22Rv1 (cell line): ENCODE measurements around the gene LRBA.

Experiments used
- H3K27ac ChIP-seq: fragments of 450-650 bp; 2 replicates; pipeline ENCODE4 v1.5.1; 2017
- CTCF ChIP-seq: fragments of 450-650 bp; IDR thresholded peaks from 2 replicates; pipeline ENCODE4 v1.5.1; 2017; ENCODE audit warnings: mild to moderate bottlenecking
- ZFX ChIP-seq: fragments of 450-650 bp; IDR thresholded peaks from 2 replicates; pipeline ENCODE4 v1.6.1; 2017; ENCODE audit warnings: antibody characterized with exemption, borderline replicate concordance

Gene LRBA

DNA sequence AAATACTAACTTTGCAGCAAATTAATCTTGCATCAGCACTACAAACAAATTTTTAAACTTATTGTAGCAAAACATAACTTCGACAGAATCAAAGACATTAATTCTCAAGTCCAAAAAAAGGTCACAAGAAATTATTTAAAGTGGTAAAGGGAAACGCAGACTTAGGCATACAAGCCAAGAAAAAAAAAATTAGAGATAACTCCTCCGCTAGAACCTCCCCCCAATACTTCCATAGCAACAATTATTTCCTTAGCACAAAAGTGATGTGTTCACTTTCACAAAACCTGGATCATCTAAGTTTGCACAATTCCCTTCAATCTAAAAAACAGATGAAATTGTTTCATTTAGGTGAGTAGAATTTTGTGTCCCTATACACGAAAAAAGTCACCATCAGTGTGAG lies 1.1 kb downstream of the LRBA start:
- H3K27ac ChIP-seq = no peak overlapping the region
- no peak for TF ChIP-seq CTCF
- TF ChIP-seq ZFX = no peak

DNA sequence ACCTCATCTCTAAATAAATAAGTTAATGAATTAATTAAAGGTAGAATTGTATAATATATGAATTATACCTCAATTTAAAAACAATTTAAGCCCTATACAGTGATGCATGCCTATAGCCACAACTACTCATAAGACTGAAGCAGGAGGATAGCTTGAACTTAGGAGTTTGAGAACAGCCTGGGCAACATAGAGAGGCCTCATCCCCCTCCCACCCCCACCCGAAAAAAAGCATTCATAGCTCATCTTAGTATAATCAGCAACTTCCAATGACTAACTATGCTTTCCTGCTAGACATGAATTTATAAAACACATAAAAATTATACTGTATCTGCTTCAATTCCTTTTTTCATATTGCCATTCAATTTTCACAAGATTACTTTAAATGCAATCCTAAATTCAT lies 1.6 kb downstream of the LRBA start:
- no peak for TF ChIP-seq ZFX
- no peak overlapping the region for H3K27ac ChIP-seq

DNA sequence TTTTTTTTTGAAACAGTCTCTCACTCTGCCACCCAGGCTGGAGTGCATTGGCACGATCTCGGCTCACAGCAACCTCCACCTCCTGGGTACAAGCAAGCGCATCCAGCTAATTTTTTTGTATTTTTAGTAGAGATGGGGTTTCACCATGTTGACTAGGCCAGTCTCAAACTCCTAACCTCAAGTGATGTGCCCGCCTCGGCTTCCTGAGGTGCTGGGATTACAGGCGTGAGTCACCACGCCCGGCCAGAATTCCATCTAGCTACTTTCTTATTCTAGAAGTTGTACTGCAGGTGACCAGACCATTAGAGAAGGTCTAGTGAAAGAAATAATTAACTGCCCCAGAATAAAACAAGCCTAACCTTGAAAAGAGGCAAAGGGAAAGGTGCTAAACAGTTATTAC lies 2.3 kb downstream of the LRBA start:
- no peak for TF ChIP-seq ZFX
- no peak for TF ChIP-seq CTCF
- no peak overlapping the region for H3K27ac ChIP-seq

GRCh38 chr4:151012376-151012775 lies 2.7 kb downstream of the LRBA start:
- H3K27ac ChIP-seq = no peak overlapping the region
- TF ChIP-seq CTCF (no peak), ZFX (no peak)

GRCh38 chr4:151004222-151004621 lies 10.9 kb downstream of the LRBA start:
- TF ChIP-seq CTCF (no peak), ZFX (no peak)
- H3K27ac ChIP-seq = no peak overlapping the region

DNA sequence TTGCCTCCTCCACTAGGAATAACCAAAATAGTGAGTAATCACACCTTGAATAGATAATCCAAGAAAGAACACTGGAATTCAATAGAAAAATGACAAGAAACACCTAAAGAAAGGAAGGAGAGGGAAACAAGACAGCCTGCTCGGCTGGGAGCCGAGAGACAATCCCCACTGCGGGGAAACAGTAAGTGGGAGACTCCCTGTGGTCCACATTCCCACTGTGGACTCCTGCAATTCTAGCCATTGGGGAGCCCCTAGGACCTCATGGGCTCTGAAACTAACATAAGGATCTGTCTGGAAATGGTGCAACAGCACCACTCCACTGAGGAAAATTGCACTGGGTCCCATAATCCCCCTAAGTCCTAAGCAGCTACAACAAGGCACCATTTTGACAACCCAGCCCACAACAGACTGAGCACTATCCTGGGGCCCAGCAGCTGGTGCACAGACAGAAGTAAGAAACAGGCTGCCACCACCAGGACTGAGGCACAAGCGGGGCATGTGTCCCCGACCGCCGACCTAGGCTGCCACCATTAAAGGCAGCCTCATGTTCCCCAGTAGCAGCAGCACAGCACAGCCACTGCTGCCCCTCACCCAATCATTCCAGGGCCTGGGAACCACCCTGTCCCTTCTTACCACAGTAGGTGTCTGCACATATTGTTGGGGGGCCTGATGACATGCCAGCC lies 14.2 kb downstream of the LRBA start:
- TF ChIP-seq ZFX (no peak), CTCF (no peak)
- H3K27ac ChIP-seq = no peak overlapping the region

DNA sequence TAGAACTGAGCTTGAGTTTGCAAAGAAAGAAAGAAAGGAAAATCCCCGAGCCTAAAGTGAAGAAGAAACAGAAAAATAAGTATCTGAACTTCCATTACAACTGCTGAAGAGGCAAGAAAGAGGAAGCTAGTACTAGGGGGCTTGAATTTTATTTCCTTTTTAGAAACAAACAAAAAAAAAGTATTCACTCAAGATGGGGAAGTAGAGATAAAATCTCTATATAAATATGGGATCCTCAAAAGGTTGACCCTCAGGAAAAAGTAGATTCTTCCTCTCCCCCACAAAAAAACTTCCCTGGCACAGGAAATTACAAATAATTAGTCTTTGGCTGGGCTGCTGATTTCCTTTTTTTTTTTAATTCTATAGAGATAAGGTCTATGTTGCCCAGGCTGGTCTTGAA lies 16.0 kb downstream of the LRBA start:
- TF ChIP-seq CTCF = no peak
- TF ChIP-seq ZFX = no peak
- H3K27ac ChIP-seq = no peak overlapping the region

DNA sequence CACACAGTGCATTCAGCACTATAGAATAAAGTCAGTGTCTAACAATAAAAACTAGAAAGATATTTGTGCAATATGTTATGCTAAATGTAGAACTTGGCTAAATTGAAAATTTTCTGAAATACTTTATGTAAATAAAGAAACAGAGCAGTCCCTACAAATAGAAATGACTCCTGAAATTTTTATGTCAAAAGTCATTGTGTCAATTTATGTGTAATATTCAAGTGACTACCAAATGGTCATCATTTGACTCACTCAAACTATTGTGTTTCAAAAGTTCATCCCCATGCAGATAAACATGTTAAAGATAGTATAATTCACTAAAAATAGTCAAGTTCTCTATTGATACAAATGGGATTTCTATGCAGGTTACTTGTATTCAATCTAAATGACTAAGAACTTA lies 17.9 kb downstream of the LRBA start:
- TF ChIP-seq ZFX (no peak), CTCF (no peak)
- H3K27ac ChIP-seq = no peak overlapping the region
